HepG2 (cell line): Measurements from ENCODE around the gene ADARB2. TPM values are rescaled to one million over a fixed set of nuclear protein-coding genes. Genes with fewer than 3 reads are reported as not detected.

Experiments used
- ATAC-seq: fragments of 200-7000 bp; cut with Tn5 transposase; 3 replicates; pipeline ENCODE4 v1.9.1; 2020; ENCODE audit warnings: mild to moderate bottlenecking, moderate library complexity
- BruUV-seq: library from RNA; stranded (reverse); fragments of 400-500 nt; replicated peaks from 2 replicates; lab custom pipeline; 2021; lab: Mats Ljungman, UMichigan
- CTCF ChIA-PET: fragments of 300-600 bp; formaldehyde crosslinking; extraction: SDS; loops from one replicate; lab custom pipeline; 2021; ENCODE audit warnings: low total read pairs, inconsistent platforms, low intra/inter-chr PET ratio; lab: Yijun Ruan, JAX
- POLR2A ChIA-PET: fragments of 350-600 bp; sonication (Branson Sonifier 250); formaldehyde crosslinking; loops from one replicate; lab custom pipeline; 2020; ENCODE audit warnings: antibody characterized with exemption, inconsistent platforms; lab: Yijun Ruan, JAX
- DNase-seq: peaks from one replicate; pipeline ENCODE4 v3.0.0-alpha.2; 2015; ENCODE audit warnings: low spot score
- FAIRE-seq: peaks from 3 replicates; lab custom pipeline; 2011; peaks lifted over from hg19 to GRCh38; lab: Jason Lieb, UNC
- H2AFZ ChIP-seq: one replicate; pipeline ENCODE4 v1.6.1; 2011; ENCODE audit warnings: low read length, inconsistent platforms
- H3K27ac ChIP-seq: fragments of 300-600 bp; 3 replicates; pipeline ENCODE4 v1.8.0; 2011; ENCODE audit warnings: mixed run types, mild to moderate bottlenecking, mixed read lengths, low read length, inconsistent platforms; ENCODE audit not compliant: insufficient read depth; ENCODE audit errors: extremely low read length
- H3K27me3 ChIP-seq, 2 experiments: fragments of 200-600 bp in 1 of 2; 2 replicates in 1 of 2; 3 replicates in 1 of 2; pipeline versions ENCODE4 v1.6.0 to v1.8.0; 2011; ENCODE audit warnings: low read length in 2 of 2, mild to moderate bottlenecking in 2 of 2, moderate library complexity in 2 of 2, inconsistent platforms in 1 of 2; ENCODE audit not compliant: insufficient read depth in 2 of 2, control insufficient read depth in 1 of 2
- H3K36me3 ChIP-seq, 2 experiments: fragments of 200-600 bp in 1 of 2; replicated peaks in 1 of 2; 2 replicates in 1 of 2; 3 replicates in 1 of 2; pipeline versions ENCODE4 v1.5.1 to v1.8.0; 2011; ENCODE audit warnings: low read length in 2 of 2, inconsistent platforms in 1 of 2; ENCODE audit not compliant: insufficient read depth in 2 of 2, control insufficient read depth in 1 of 2
- H3K4me1 ChIP-seq: 2 replicates; pipeline ENCODE4 v1.5.1; 2012; ENCODE audit warnings: low read length, inconsistent platforms; ENCODE audit not compliant: insufficient read depth
- H3K4me2 ChIP-seq: 2 replicates; pipeline ENCODE4 v1.6.0; 2011; ENCODE audit warnings: low read depth, low read length, inconsistent platforms
- H3K4me3 ChIP-seq, 3 experiments: fragments of 200-600 bp in 1 of 3; sonication (generic), shearing (Covaris generic) in 1 of 3; replicated peaks in 1 of 3; 2 replicates each; pipeline ENCODE4 v1.5.1; 2011 to 2016; ENCODE audit warnings: low read length in 3 of 3, inconsistent platforms in 2 of 3, low read depth in 2 of 3, mild to moderate bottlenecking in 2 of 3, control low read depth in 1 of 3, mixed read lengths in 1 of 3; ENCODE audit not compliant: insufficient read depth in 1 of 3
- H3K79me2 ChIP-seq: one replicate; pipeline ENCODE4 v1.6.1; 2011; ENCODE audit warnings: low read length, inconsistent platforms; ENCODE audit not compliant: insufficient read depth
- H3K9ac ChIP-seq: 2 replicates; pipeline ENCODE4 v1.6.0; 2011; ENCODE audit warnings: mild to moderate bottlenecking, low read depth, low read length, inconsistent platforms; ENCODE audit not compliant: insufficient read depth
- H3K9me3 ChIP-seq: 2 replicates; pipeline ENCODE4 v1.5.1; 2012; ENCODE audit warnings: mild to moderate bottlenecking, low read length
- H4K20me1 ChIP-seq: 2 replicates; pipeline ENCODE4 v1.6.0; 2011; ENCODE audit warnings: inconsistent platforms, mild to moderate bottlenecking, low read length, moderate library complexity; ENCODE audit not compliant: insufficient read depth
- DPF2 ChIP-seq: sonication (generic); formaldehyde crosslinking; IDR thresholded peaks from 2 replicates; pipeline ENCODE4 v1.4.0; 2020; ENCODE audit warnings: mild to moderate bottlenecking, low read depth, missing genetic modification reagents, borderline replicate concordance
- GMEB2 ChIP-seq: IDR thresholded peaks from 2 replicates; pipeline ENCODE4 v1.6.1; 2016; ENCODE audit warnings: missing biosample characterization, missing genetic modification reagents, low read depth
- KIAA2018 ChIP-seq: sonication (generic); formaldehyde crosslinking; IDR thresholded peaks from 2 replicates; pipeline ENCODE4 v1.5.0; 2020; ENCODE audit warnings: mild to moderate bottlenecking, missing genetic modification reagents, borderline replicate concordance
- MNT ChIP-seq: fragments of 450-650 bp; IDR thresholded peaks from 2 replicates; pipeline ENCODE4 v1.6.1; 2016
- ZNF136 ChIP-seq: sonication (generic); formaldehyde crosslinking; IDR thresholded peaks from 2 replicates; pipeline ENCODE4 v1.8.1; 2022; ENCODE audit warnings: low read depth, mild to moderate bottlenecking, moderate library complexity, missing genetic modification reagents
- ZNF260 ChIP-seq: sonication (generic); formaldehyde crosslinking; IDR thresholded peaks from 2 replicates; pipeline ENCODE4 v1.4.0; 2020; ENCODE audit warnings: missing genetic modification reagents, low read depth, mild to moderate bottlenecking, borderline replicate concordance
- ZNF589 ChIP-seq: sonication (generic); formaldehyde crosslinking; conservative IDR thresholded peaks from 2 replicates; pipeline ENCODE4 v1.8.0; 2022; ENCODE audit warnings: mild to moderate bottlenecking, moderate library complexity, missing genetic modification reagents
- ZNF781 ChIP-seq: sonication (generic); formaldehyde crosslinking; IDR thresholded peaks from 2 replicates; pipeline ENCODE4 v1.5.1; 2020; ENCODE audit warnings: borderline replicate concordance, mild to moderate bottlenecking, missing genetic modification reagents; ENCODE audit errors: not compliant biosample characterization
- WGBS: methylation state at CpG from one replicate; pipeline ENCODE4 v1.1.6; 2017; ENCODE audit warnings: low lambda C conversion rate; 5-methylcytosine and 5-hydroxymethylcytosine counted together
- in situ Hi-C: cut with HindIII; loops from 2 replicates; pipeline ENCODE4 v1.10.0; 2017; ENCODE audit warnings: low pct_unique_long_range_greater_than_20kb; ENCODE audit not compliant: extremely low pct_ligation_motif_present
- intact Hi-C: fragments of 100-400 bp; cut with micrococcal nuclease; formaldehyde crosslinking; loops from one replicate; pipeline ENCODE4 v1.10.0; 2022; ENCODE audit not compliant: unreplicated experiment
- polyA plus RNA-seq, 8 experiments: library from polyadenylated mRNA; depleted of rRNA in 3 of 8; stranded (reverse) in 7 of 8; unstranded in 1 of 8; fragments of >200 nt; fragmentation: Illumina TruSeq in 4 of 8; extraction: Trizol in 4 of 8; gene quantifications; 2 replicates each; pipeline versions ENCODE4 v1.2.1 to v1.2.3, GENCODE V29; 2011 to 2016; ENCODE audit warnings: low read depth in 4 of 8, missing spikeins in 1 of 8, mixed read lengths in 1 of 8; ENCODE audit not compliant: insufficient read depth in 1 of 8
- total RNA-seq, 5 experiments: library from RNA; depleted of rRNA; stranded (reverse); fragments of >200 nt; fragmentation: Illumina TruSeq; extraction: Trizol; gene quantifications; 2 replicates each; pipeline ENCODE4 v1.2.3, GENCODE V29; 2016; ENCODE audit warnings: low read depth in 1 of 5

Gene ADARB2
- total and polyA plus RNA-seq, 2 of the 13 experiments (the other 11 are each of a cell fraction or from before 2014, with no cell fraction given) = not detected

- Histone ChIP-seq H3K4me1 (no peaks in the 10 kb centered on the region), H3K4me2 (no peak overlapping the region), H3K9ac (no peak overlapping the region), H3K9me3 (no peaks in the 10 kb centered on the region), H3K27me3 (peaks cover 0 to 30% of the 10 kb centered on the region in 2 experiments; a peak in 3 of 5 replicates), H2AFZ (no peak overlapping the region), H3K36me3 (no peaks in the 10 kb centered on the region), H4K20me1 (no peaks in the 10 kb centered on the region), H3K4me3 (no peak overlapping the region), H3K27ac (no peak overlapping the region), H3K79me2 (no peaks in the 10 kb centered on the region)
- no TSS peak for BruUV-seq
- TF ChIP-seq KIAA2018 (CRISPR knock-in tag) (no peak), ZNF260 (CRISPR knock-in tag) (no peak), DPF2 (no peak), GMEB2 (CRISPR knock-in tag) (no peak), MNT (peak; percentile 91), ZNF589 (CRISPR knock-in tag) (no peak), ZNF136 (CRISPR knock-in tag) (no peak), ZNF781 (no peak)
- DNase-seq (no peak), ATAC-seq (no peak), FAIRE-seq (no peak)
- intact Hi-C loops = no loop called here
- ChIA-PET POLR2A (no interaction called here), CTCF (no interaction called here)
- in situ Hi-C loops = no loop called here
- 16% methylated on average over 3 of the region's 3 CpGs for WGBS
Observed at GRCh38 chr10:1632141-1632540, 105.2 kb downstream of the ADARB2 start.
